ENCODE results near the gene SUSD1. TPM values are rescaled to one million over a fixed set of nuclear protein-coding genes. Genes with fewer than 3 reads are reported as not detected.

Gene SUSD1
- total and polyA plus RNA-seq, 9 of the 15 experiments (the other 6 are each of a cell fraction or from before 2014, with no cell fraction given): 10.9 to 44.4 (median 36.1) TPM

- TF ChIP-seq NKRF (IDR thresholded peaks at IDR 0.05; ENCODE audit: borderline replicate concordance) (no peak), FOXK2 (conservative IDR thresholded peaks at IDR 0.05 in 1 of 2, IDR thresholded peaks at IDR 0.05 in 1 of 2; ENCODE audit: low read depth in 2 of 2) (peak; percentile 68 to 80), MNT (conservative IDR thresholded peaks at IDR 0.05) (no peak), ILK (tag; IDR thresholded peaks at IDR 0.05; ENCODE audit: borderline replicate concordance, low read depth) (no peak), ATF2 (CRISPR knock-in tag; IDR thresholded peaks at IDR 0.05) (no peak), ZMIZ1 (IDR thresholded peaks at IDR 0.05; ENCODE audit: low read depth in 2 of 2, low read length in 2 of 2) (no peak), SMARCB1 (IDR thresholded peaks at IDR 0.05; ENCODE audit: insufficient read length, low read depth) (no peak), ETS1 (conservative IDR thresholded peaks at IDR 0.05; ENCODE audit: control insufficient read depth, low read depth, low read length) (no peak)
Observed at GRCh38 chr9:112029921-112030444, 145.1 kb downstream of the SUSD1 start (continued).

Data from K562 (cell line).